Naive thymus-derived CD8-positive, alpha-beta T cell (primary cell): ENCODE measurements around the gene TNNT3. TPM values are rescaled to one million over a fixed set of nuclear protein-coding genes. Genes with fewer than 3 reads are reported as not detected.
A peak's percentile ranks its signal among the peaks of the same experiment; 100 is the strongest.
"Not testable (repeated sequence)": the region's sequence is repeated elsewhere in the genome, so short reads cannot be mapped to it uniquely, and the experiment has no call there.

Experiments
- ATAC-seq, 2 donors: fragments of 150-1000 bp; cut with Tn5 transposase in 1 of 2; sonication (Bioruptor Pico), chemical (Tn5 transposase) in 1 of 2; 1 replicate in 1 of 2; 2 replicates in 1 of 2; pipeline ENCODE4 v1.10.0; 2021; ENCODE audit warnings: mild to moderate bottlenecking in 2 of 2, moderate library complexity in 2 of 2
- POLR2A ChIA-PET: fragments of 350-600 bp; sonication (Branson Sonifier 250); formaldehyde crosslinking; loops from one replicate; lab custom pipeline; 2021; ENCODE audit warnings: antibody characterized with exemption; lab: Charles Lee
- DNase-seq, 10 donors: peaks; one replicate each; pipeline versions ENCODE4 v3.0.0 to v3.0.0-alpha.2; 2020 to 2022
- H3K27ac Mint-ChIP-seq, 10 donors: one replicate each; pipeline ENCODE4 v1.8.0; 2020 to 2022; ENCODE audit warnings: mild to moderate bottlenecking in 10 of 10, mixed read lengths in 10 of 10, moderate library complexity in 4 of 10, inconsistent platforms in 1 of 10
- H3K27me3 Mint-ChIP-seq, 5 donors: one replicate each; pipeline ENCODE4 v1.8.0; 2021 to 2022; ENCODE audit warnings: mixed read lengths in 5 of 5
- H3K36me3 Mint-ChIP-seq, 3 donors: one replicate each; pipeline ENCODE4 v1.8.0; 2020 to 2022; ENCODE audit warnings: mixed read lengths in 3 of 3, mild to moderate bottlenecking in 2 of 3, inconsistent platforms in 1 of 3
- H3K4me1 Mint-ChIP-seq, 4 donors: one replicate each; pipeline ENCODE4 v1.8.0; 2021 to 2022; ENCODE audit warnings: mixed read lengths in 4 of 4
- H3K4me3 Mint-ChIP-seq, 10 donors: one replicate each; pipeline ENCODE4 v1.8.0; 2020 to 2022; ENCODE audit warnings: mild to moderate bottlenecking in 10 of 10, mixed read lengths in 10 of 10, moderate library complexity in 6 of 10, inconsistent platforms in 1 of 10
- H3K9me3 Mint-ChIP-seq, 9 donors: one replicate each; pipeline ENCODE4 v1.8.0; 2020 to 2022; ENCODE audit warnings: mixed read lengths in 9 of 9, mild to moderate bottlenecking in 3 of 9, inconsistent platforms in 1 of 9, moderate library complexity in 1 of 9
- polyA plus RNA-seq, 3 donors: library from polyadenylated mRNA; unstranded; fragments of 300-500 nt; fragmentation: Illumina TruSeq; gene quantifications; one replicate each; pipeline ENCODE4 v1.2.3, GENCODE V29; 2021
- total RNA-seq, 8 experiments: library from RNA in 2 of 8; stranded (reverse) in 2 of 8; gene quantifications; one replicate each; pipeline ENCODE4 v1.2.3 and lab custom pipeline; 2021 to 2026

TNNT3 gene
- total and polyA plus RNA-seq, 5 experiments from 2014 or later, result 0.39 to 29.7 (median 28.0) TPM; not detected in 2

GRCh38 chr11:1882265-1883238 is 37.0 kb upstream of the TNNT3 start:
- Mint-ChIP-seq H3K27ac (peak overlapping the region in 5 of 10 donors; percentile 19 to 69 (median 36)), H3K27me3 (no peaks in the 10 kb centered on the region), H3K4me1 (peaks cover 9 to 32% (median 28%) of the 10 kb centered on the region in 4 donors), H3K4me3 (no peak overlapping the region), H3K36me3 (peaks cover 0 to 4% (median 0%) of the 10 kb centered on the region in 3 donors), H3K9me3 (no peaks in the 10 kb centered on the region)
- peak; percentile 62 to 90 (median 80) for DNase-seq
- peak; percentile 88 to 95 for ATAC-seq
- POLR2A ChIA-PET, result interaction anchor here (0.6 to 4.3 kb wide), 22 partner anchors 8 to 1130 kb away, joined by 3 to 53 read pairs (median 4); partner anchors contain the start of genes CTSD, H19, LSP1 and MRPL23

GRCh38 chr11:1883346-1884302 is 35.9 kb upstream of the TNNT3 start:
- H3K36me3 Mint-ChIP-seq, result peaks cover 0 to 6% (median 0%) of the 10 kb centered on the region in 3 donors
- H3K4me3 Mint-ChIP-seq, result no peak overlapping the region
- no peaks in the 10 kb centered on the region for H3K27me3 Mint-ChIP-seq
- H3K4me1 Mint-ChIP-seq, result peaks cover 10 to 36% (median 29%) of the 10 kb centered on the region in 4 donors
- DNase-seq (peak in 1 of 10 donors; percentile 59), ATAC-seq (no peak)
- H3K9me3 Mint-ChIP-seq, result no peaks in the 10 kb centered on the region
- peak overlapping the region in 1 of 10 donors; percentile 36 for H3K27ac Mint-ChIP-seq
- POLR2A ChIA-PET, result interaction anchor here (0.9 to 4.3 kb wide), 9 partner anchors 9 to 64 kb away, joined by 3 to 53 read pairs (median 6); partner anchors contain the start of genes LSP1 and MRPL23

- Mint-ChIP-seq H3K4me3 (no peak overlapping the region), H3K27me3 (no peaks in the 10 kb centered on the region), H3K27ac (no peak overlapping the region), H3K36me3 (peaks cover 0 to 8% (median 0%) of the 10 kb centered on the region in 3 donors), H3K4me1 (peaks cover 15 to 42% (median 34%) of the 10 kb centered on the region in 4 donors), H3K9me3 (no peaks in the 10 kb centered on the region)
- no peak for ATAC-seq
- DNase-seq, result peak in 1 of 10 donors; percentile 41
- POLR2A ChIA-PET, result interaction anchor here (1.8 to 4.3 kb wide), 2 partner anchors 32 to 37 kb away, joined by 6 to 53 read pairs; partner anchors contain the start of gene LSP1
Observed at GRCh38 chr11:1884303-1884700, 35.2 kb upstream of the TNNT3 start.

DNA sequence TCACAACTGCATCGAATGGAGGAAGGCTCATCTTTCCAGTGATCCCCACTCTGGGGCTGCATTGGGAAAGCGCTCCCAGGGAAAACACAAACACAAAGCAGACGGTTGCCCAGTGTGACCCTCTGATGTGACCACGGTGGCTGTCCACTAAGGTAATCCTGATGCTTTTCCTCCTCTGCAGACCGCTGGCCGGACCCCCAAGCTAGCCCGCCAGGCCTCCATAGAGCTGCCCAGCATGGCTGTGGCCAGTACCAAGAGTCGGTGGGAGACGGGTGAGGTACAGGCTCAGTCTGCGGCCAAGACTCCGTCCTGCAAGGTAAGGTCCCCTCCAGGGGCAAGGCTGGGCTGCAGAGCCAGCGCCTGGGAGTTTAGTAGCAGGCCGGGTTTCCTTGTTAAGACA is 33.0 kb upstream of the TNNT3 start:
- H3K9me3 Mint-ChIP-seq, POLR2A ChIA-PET, H3K27me3 Mint-ChIP-seq, H3K4me3 Mint-ChIP-seq, DNase-seq, ATAC-seq, H3K36me3 Mint-ChIP-seq: not testable (repeated sequence)
- peaks cover 13 to 44% (median 36%) of the 10 kb centered on the region in 4 donors for H3K4me1 Mint-ChIP-seq
- peak overlapping the region in 1 of 10 donors; percentile 18 for H3K27ac Mint-ChIP-seq

DNA sequence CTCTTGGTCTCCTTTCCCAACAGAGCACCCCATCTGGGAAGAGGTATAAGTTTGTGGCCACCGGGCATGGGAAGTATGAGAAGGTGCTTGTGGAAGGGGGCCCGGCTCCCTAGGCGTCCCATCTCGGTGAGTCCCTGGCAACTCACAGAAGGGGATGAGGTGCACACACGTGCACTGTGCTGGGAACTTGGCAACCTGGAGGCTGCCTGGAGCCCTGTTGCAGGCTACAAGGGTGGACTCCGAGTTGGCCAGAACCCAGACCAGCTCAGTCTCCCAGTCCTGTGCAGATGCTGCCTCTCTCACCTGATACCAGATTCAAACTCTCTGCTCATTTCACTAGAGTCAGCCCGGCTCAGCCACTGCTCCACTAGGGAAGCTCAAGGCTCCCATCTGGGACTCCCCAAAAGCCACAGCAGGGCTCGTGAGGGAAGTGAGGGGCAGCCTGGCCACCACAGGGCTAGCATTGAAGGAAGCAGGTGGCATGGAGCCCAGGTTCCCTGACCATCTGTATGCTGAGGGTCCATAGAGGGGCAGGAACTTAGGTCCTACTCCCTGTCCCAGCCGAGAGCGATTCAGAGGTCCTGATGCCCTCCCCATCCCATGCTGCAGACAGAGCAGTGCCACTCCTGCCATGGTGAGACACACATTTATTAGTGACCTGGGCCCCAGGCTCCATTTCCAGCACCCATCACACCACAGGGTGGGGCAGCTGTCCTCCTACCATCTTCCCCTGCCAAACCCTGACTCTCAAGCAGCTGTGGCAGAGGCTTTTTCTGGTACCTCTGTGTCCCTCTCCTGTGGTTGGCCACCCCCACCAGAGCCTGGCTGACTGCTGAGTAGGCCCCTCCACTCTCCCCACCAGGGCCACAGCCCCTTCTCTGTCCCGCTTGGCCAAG is 31.8 kb upstream of the TNNT3 start:
- Mint-ChIP-seq H3K36me3 (peaks cover 0 to 8% (median 0%) of the 10 kb centered on the region in 3 donors), H3K27ac (peak overlapping the region in 9 of 10 donors; percentile 50 to 94 (median 87)), H3K4me3 (peak overlapping the region in 3 of 10 donors; percentile 4 to 56 (median 22)), H3K9me3 (peaks cover 0 to 5% (median 0%) of the 10 kb centered on the region in 9 donors), H3K4me1 (peaks cover 20 to 50% (median 40%) of the 10 kb centered on the region in 4 donors), H3K27me3 (no peaks in the 10 kb centered on the region)
- POLR2A ChIA-PET, result interaction anchor here (0.6 to 5.7 kb wide), 8 partner anchors 11 to 129 kb away, joined by 3 to 163 read pairs (median 8); partner anchors contain the start of genes LSP1 and TNNT3
- DNase-seq (no peak), ATAC-seq (no peak)

- peak in 2 of 10 donors; percentile 25 for DNase-seq
Observed at GRCh38 chr11:1888347-1888753, 31.2 kb upstream of the TNNT3 start.

DNA sequence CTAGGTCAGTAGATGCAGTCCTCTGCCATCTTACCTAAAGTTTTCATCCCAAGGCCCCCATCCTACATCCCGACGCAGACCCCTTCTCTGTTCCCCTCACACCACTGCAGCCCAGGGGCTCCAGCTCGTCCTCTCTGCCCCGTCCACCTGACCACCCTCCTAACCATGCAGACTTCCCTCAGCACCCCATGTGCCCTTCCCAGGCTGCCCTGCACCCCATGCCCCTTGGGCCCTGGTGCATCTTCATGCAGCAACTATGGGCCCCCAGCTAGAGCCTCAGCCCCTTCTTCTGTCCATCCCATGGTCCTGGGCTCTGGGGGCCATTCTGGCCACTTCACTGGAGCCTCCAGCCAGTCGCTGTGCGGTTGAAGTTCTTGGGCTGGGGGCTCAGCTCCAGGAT is 30.7 kb upstream of the TNNT3 start:
- POLR2A ChIA-PET, result interaction anchor here (0.8 to 5.7 kb wide), 10 partner anchors 12 to 416 kb away, joined by 3 to 163 read pairs (median 5); partner anchors contain the start of genes LSP1 and TNNT3
- Mint-ChIP-seq H3K9me3 (peaks cover 0 to 16% (median 0%) of the 10 kb centered on the region in 9 donors), H3K4me1 (peaks cover 31 to 54% (median 51%) of the 10 kb centered on the region in 4 donors), H3K27ac (peak overlapping the region; percentile 70 to 94 (median 89)), H3K4me3 (peak overlapping the region; percentile 63 to 93 (median 76)), H3K36me3 (peaks cover 0 to 8% (median 0%) of the 10 kb centered on the region in 3 donors), H3K27me3 (no peaks in the 10 kb centered on the region)
- ATAC-seq, result peak; percentile 3
- no peak for DNase-seq

More at GRCh38 chr11:1888347-1888753, 31.2 kb upstream of the TNNT3 start:
- H3K9me3 Mint-ChIP-seq, result peaks cover 0 to 11% (median 0%) of the 10 kb centered on the region in 9 donors
- H3K4me1 Mint-ChIP-seq, result peaks cover 26 to 51% (median 46%) of the 10 kb centered on the region in 4 donors
- no peak for ATAC-seq
- peak overlapping the region; percentile 63 to 93 (median 76) for H3K4me3 Mint-ChIP-seq
- H3K27ac Mint-ChIP-seq, result peak overlapping the region; percentile 70 to 94 (median 89)
- H3K27me3 Mint-ChIP-seq, result no peaks in the 10 kb centered on the region
- peaks cover 0 to 8% (median 0%) of the 10 kb centered on the region in 3 donors for H3K36me3 Mint-ChIP-seq
- POLR2A ChIA-PET, result interaction anchor here (0.6 to 5.7 kb wide), 12 partner anchors 12 to 417 kb away, joined by 3 to 163 read pairs (median 4); partner anchors contain the start of genes LSP1 and TNNT3

DNA sequence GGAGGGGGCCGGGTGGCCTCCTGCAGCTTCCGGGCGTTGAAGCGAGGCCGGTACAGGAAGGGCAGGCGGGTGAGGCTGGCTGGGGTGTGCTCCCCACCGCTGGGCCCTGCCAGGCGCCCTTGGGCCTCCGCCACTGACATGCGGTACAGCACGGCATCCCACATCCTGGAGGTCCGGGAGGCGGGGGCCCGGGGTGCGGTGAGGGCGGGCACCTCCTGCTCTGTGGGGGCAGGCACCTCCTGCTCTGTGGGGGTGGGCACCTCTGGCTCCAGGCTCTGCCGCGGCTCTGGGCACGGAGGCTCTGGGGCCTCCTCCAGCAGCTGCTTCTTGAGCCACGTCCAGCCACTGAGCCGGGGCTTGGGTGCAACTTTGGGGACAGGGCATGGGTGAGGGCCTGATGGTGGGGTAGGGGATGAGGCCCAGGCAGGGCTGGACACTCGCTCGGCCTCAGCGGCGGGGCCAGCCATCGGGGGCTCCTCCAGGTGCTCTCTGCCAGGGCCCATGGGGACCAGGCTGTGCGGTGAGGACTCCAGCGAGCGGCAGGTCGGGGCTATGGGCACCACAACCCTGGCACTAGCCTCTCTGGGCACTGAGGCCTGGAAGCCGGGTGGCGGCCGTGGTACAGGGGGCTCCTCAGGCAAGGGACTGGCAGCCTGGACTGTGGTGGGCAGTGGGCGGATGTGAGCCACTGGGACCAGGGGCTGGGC is 30.1 kb upstream of the TNNT3 start:
- peaks cover 0 to 18% (median 0%) of the 10 kb centered on the region in 9 donors for H3K9me3 Mint-ChIP-seq
- ATAC-seq, result peak; percentile 82 to 95
- no peaks in the 10 kb centered on the region for H3K27me3 Mint-ChIP-seq
- H3K4me3 Mint-ChIP-seq, result peak overlapping the region; percentile 69 to 93 (median 80)
- DNase-seq, result peak; percentile 67 to 92 (median 85)
- peak overlapping the region; percentile 70 to 94 (median 90) for H3K27ac Mint-ChIP-seq
- POLR2A ChIA-PET, result interaction anchor here (0.8 to 5.7 kb wide), 14 partner anchors 8 to 416 kb away, joined by 3 to 163 read pairs (median 7); partner anchors contain the start of genes LSP1, TNNI2 and TNNT3
- peaks cover 0 to 8% (median 0%) of the 10 kb centered on the region in 3 donors for H3K36me3 Mint-ChIP-seq
- peaks cover 31 to 54% (median 52%) of the 10 kb centered on the region in 4 donors for H3K4me1 Mint-ChIP-seq

DNA sequence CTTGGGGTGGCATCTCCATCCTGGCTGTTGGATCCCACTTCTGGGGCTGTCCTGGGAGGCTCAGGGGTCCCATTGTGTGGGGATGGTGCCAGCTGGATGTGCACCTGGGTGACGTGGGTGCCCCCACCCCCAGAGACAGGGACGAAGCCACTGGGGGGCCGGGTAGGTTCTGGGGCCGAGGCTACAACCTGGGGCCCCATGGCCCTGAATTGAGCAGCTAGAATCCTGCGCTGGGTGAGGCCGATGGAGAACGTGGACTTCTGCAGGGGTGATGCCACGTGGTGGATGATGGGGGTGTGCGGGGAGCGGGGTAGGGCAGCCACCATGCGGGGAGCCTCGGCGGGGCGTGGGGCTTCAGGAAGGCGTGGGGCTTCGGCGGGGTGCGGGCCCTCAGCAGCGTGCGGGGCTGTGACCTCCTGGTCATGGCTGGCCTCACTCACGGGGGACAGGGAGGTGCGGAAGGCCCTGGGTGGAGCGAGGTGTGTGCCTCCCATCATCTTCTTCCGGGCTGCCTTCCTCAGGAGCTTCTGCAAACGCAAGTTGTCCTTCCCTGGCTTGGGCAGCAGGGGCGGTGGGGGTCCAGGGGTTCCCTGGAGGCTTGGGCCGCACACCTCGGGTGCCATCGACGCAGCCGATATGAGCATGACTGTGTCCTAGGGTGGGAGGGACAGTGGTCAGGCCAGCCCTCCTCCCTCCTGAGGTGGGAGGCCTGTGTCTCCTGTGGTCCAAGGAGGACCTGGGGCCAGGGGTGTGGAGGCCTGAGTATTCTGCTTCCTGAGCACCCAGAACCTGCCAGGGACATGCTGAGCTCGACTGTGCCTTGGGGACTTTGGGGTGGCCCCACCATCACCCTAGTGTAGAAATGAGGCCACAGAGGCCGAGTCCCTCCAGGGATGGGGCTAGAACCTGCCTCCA is 29.3 kb upstream of the TNNT3 start:
- H3K36me3 Mint-ChIP-seq, result peaks cover 0 to 8% (median 0%) of the 10 kb centered on the region in 3 donors
- peak overlapping the region; percentile 52 to 94 (median 87) for H3K27ac Mint-ChIP-seq
- peak overlapping the region; percentile 73 to 93 (median 82) for H3K4me3 Mint-ChIP-seq
- DNase-seq, result peak in 4 of 10 donors; percentile 26 to 33 (median 28)
- H3K9me3 Mint-ChIP-seq, result peaks cover 0 to 18% (median 0%) of the 10 kb centered on the region in 9 donors
- POLR2A ChIA-PET, result interaction anchor here (0.7 to 5.7 kb wide), 12 partner anchors 8 to 128 kb away, joined by 3 to 163 read pairs (median 7); partner anchors contain the start of genes LSP1, TNNI2 and TNNT3
- H3K27me3 Mint-ChIP-seq, result no peaks in the 10 kb centered on the region
- peaks cover 31 to 54% (median 52%) of the 10 kb centered on the region in 4 donors for H3K4me1 Mint-ChIP-seq
- ATAC-seq, result peak in 1 of 2 donors; percentile 19
